ENCODE results near the gene PRDM2.

PRDM2 gene

GRCh38 chr1:13699936-13700520 is at the start of gene PRDM2:
Gene PRDM2 (plus strand): TSS chr1:13700188. CDS start chr1:13715606, 15,418 bp downstream.
- TF ChIP-seq CTCF (IDR thresholded peaks at IDR 0.05; ENCODE audit: low read depth, low read length): no peak
- peak within 1 kb of the TSS; percentile 71 for H3K4me3 ChIP-seq (ENCODE audit: low read depth, low read length)

GRCh38 chr1:13651279-13651678 is 48.7 kb upstream of the PRDM2 start:
- H3K4me3 ChIP-seq (ENCODE audit: low read depth, low read length): no peak overlapping the region
- no peak for TF ChIP-seq CTCF (IDR thresholded peaks at IDR 0.05; ENCODE audit: low read depth, low read length)

- no peak overlapping the region for H3K4me3 ChIP-seq (ENCODE audit: low read depth, low read length)
- no peak for TF ChIP-seq CTCF (IDR thresholded peaks at IDR 0.05; ENCODE audit: low read depth, low read length)
These were observed 47.8 kb upstream of the PRDM2 start for GRCh38 chr1:13652238-13652637.

- H3K4me3 ChIP-seq (ENCODE audit: low read depth, low read length): no peak overlapping the region
- no peak for TF ChIP-seq CTCF (IDR thresholded peaks at IDR 0.05; ENCODE audit: low read depth, low read length)
These were observed 38.4 kb upstream of the PRDM2 start for GRCh38 chr1:13661539-13661938.

GRCh38 chr1:13662493-13662892 is 37.5 kb upstream of the PRDM2 start:
- TF ChIP-seq CTCF (IDR thresholded peaks at IDR 0.05; ENCODE audit: low read depth, low read length): no peak
- H3K4me3 ChIP-seq (ENCODE audit: low read depth, low read length): no peak overlapping the region

GRCh38 chr1:13663969-13664368 is 36.0 kb upstream of the PRDM2 start:
- no peak for TF ChIP-seq CTCF (IDR thresholded peaks at IDR 0.05; ENCODE audit: low read depth, low read length)
- no peak overlapping the region for H3K4me3 ChIP-seq (ENCODE audit: low read depth, low read length)

GRCh38 chr1:13664451-13664850 is 35.5 kb upstream of the PRDM2 start:
- no peak for TF ChIP-seq CTCF (IDR thresholded peaks at IDR 0.05; ENCODE audit: low read depth, low read length)

More at GRCh38 chr1:13664451-13664850, 35.5 kb upstream of the PRDM2 start:
- H3K4me3 ChIP-seq (ENCODE audit: low read depth, low read length): no peak overlapping the region

All from WI38 (cell line).